ENCODE results near the gene FGGY. TPM values are rescaled to one million over a fixed set of nuclear protein-coding genes. Genes with fewer than 3 reads are reported as not detected.

FGGY gene
- total and polyA plus RNA-seq, 7 experiments from 2014 or later = 2.5 to 15.2 (median 11.2) TPM

GRCh38 chr1:59593798-59594790 is 297.2 kb downstream of the FGGY start:
- peaks cover 0 to 9% (median 4%) of the 10 kb centered on the region in 11 donors for H3K9me3 Mint-ChIP-seq
- H3K4me3 ChIP-seq (ENCODE audit: low read length) = no peak overlapping the region
- POLR2A ChIA-PET = no interaction called here
- intact Hi-C loops (cut with micrococcal nuclease) = no loop called here
- peaks cover 0 to 2% (median 0%) of the 10 kb centered on the region in 5 donors for H3K27me3 Mint-ChIP-seq
- no peaks in the 10 kb centered on the region for H3K4me1 ChIP-seq (ENCODE audit: control insufficient read depth in 2 of 2, insufficient read depth in 2 of 2, low read length in 2 of 2)
- CTCF ChIA-PET = no interaction called here
- H3K4me3 Mint-ChIP-seq = no peak overlapping the region
- no peak overlapping the region for H3K27ac Mint-ChIP-seq
- no peaks in the 10 kb centered on the region for H3K36me3 ChIP-seq (ENCODE audit: control insufficient read depth in 2 of 3, insufficient read depth in 3 of 3, low read length in 3 of 3)
- no peaks in the 10 kb centered on the region for H3K27me3 ChIP-seq (ENCODE audit: control insufficient read depth in 2 of 2, insufficient read depth in 2 of 2, low read length in 2 of 2)
- no peaks in the 10 kb centered on the region for H3K9me3 ChIP-seq (ENCODE audit: control insufficient read depth in 2 of 3, low read length in 3 of 3)
- no peak for DNase-seq
- peaks cover 0 to 3% (median 0%) of the 10 kb centered on the region in 5 donors for H3K36me3 Mint-ChIP-seq
- no peak for ATAC-seq
- no peaks in the 10 kb centered on the region for H3K4me1 Mint-ChIP-seq
- H3K27ac ChIP-seq (ENCODE audit: low read depth, low read length) = no peak overlapping the region

- Histone ChIP-seq H3K9me3 (ENCODE audit: control insufficient read depth in 2 of 3, low read length in 3 of 3) (no peaks in the 10 kb centered on the region), H3K36me3 (ENCODE audit: control insufficient read depth in 2 of 3, insufficient read depth in 3 of 3, low read length in 3 of 3) (no peaks in the 10 kb centered on the region), H3K4me3 (ENCODE audit: low read length) (no peak overlapping the region), H3K27ac (ENCODE audit: low read depth, low read length) (no peak overlapping the region), H3K4me1 (ENCODE audit: control insufficient read depth in 2 of 2, insufficient read depth in 2 of 2, low read length in 2 of 2) (no peaks in the 10 kb centered on the region), H3K27me3 (ENCODE audit: control insufficient read depth in 2 of 2, insufficient read depth in 2 of 2, low read length in 2 of 2) (no peaks in the 10 kb centered on the region)
- Mint-ChIP-seq H3K4me3 (no peak overlapping the region), H3K4me1 (no peaks in the 10 kb centered on the region), H3K9me3 (peaks cover 0 to 3% (median 0%) of the 10 kb centered on the region in 11 donors), H3K36me3 (peaks cover 0 to 3% (median 0%) of the 10 kb centered on the region in 5 donors), H3K27ac (no peak overlapping the region), H3K27me3 (no peaks in the 10 kb centered on the region)
- ATAC-seq (no peak), DNase-seq (no peak)
- CTCF ChIA-PET = interaction anchor here (0.6 kb wide), 1 partner anchor 110 kb away, joined by 3 read pairs; no protein-coding TSS in a partner anchor
- POLR2A ChIA-PET = no interaction called here
- intact Hi-C loops (cut with micrococcal nuclease) = no loop called here
Observed at GRCh38 chr1:59595774-59596173, 298.9 kb downstream of the FGGY start.

GRCh38 chr1:59596432-59596831 is 299.5 kb downstream of the FGGY start:
- DNase-seq (no peak), ATAC-seq (no peak)
- intact Hi-C loops (cut with micrococcal nuclease) = no loop called here
- CTCF ChIA-PET = no interaction called here
- peaks cover 0 to 3% (median 0%) of the 10 kb centered on the region in 11 donors for H3K9me3 Mint-ChIP-seq
- H3K27ac Mint-ChIP-seq = no peak overlapping the region
- H3K27ac ChIP-seq (ENCODE audit: low read depth, low read length) = no peak overlapping the region
- H3K36me3 Mint-ChIP-seq = peaks cover 0 to 3% (median 0%) of the 10 kb centered on the region in 5 donors
- H3K27me3 Mint-ChIP-seq = no peaks in the 10 kb centered on the region
- H3K4me1 Mint-ChIP-seq = no peaks in the 10 kb centered on the region
- no peaks in the 10 kb centered on the region for H3K27me3 ChIP-seq (ENCODE audit: control insufficient read depth in 2 of 2, insufficient read depth in 2 of 2, low read length in 2 of 2)
- H3K4me3 ChIP-seq (ENCODE audit: low read length) = no peak overlapping the region
- POLR2A ChIA-PET = no interaction called here
- no peaks in the 10 kb centered on the region for H3K9me3 ChIP-seq (ENCODE audit: control insufficient read depth in 2 of 3, low read length in 3 of 3)
- H3K36me3 ChIP-seq (ENCODE audit: control insufficient read depth in 2 of 3, insufficient read depth in 3 of 3, low read length in 3 of 3) = no peaks in the 10 kb centered on the region
- no peak overlapping the region for H3K4me3 Mint-ChIP-seq
- no peaks in the 10 kb centered on the region for H3K4me1 ChIP-seq (ENCODE audit: control insufficient read depth in 2 of 2, insufficient read depth in 2 of 2, low read length in 2 of 2)

- Mint-ChIP-seq H3K36me3 (peaks cover 0 to 3% (median 0%) of the 10 kb centered on the region in 5 donors), H3K9me3 (peaks cover 0 to 3% (median 0%) of the 10 kb centered on the region in 11 donors), H3K4me3 (no peak overlapping the region), H3K27ac (no peak overlapping the region), H3K27me3 (no peaks in the 10 kb centered on the region), H3K4me1 (no peaks in the 10 kb centered on the region)
- intact Hi-C loops (cut with micrococcal nuclease) = no loop called here
- ATAC-seq = no peak
- ChIA-PET CTCF (no interaction called here), POLR2A (no interaction called here)
- Histone ChIP-seq H3K36me3 (ENCODE audit: control insufficient read depth in 2 of 3, insufficient read depth in 3 of 3, low read length in 3 of 3) (no peaks in the 10 kb centered on the region), H3K4me1 (ENCODE audit: control insufficient read depth in 2 of 2, insufficient read depth in 2 of 2, low read length in 2 of 2) (no peaks in the 10 kb centered on the region), H3K4me3 (ENCODE audit: low read length) (no peak overlapping the region), H3K9me3 (ENCODE audit: control insufficient read depth in 2 of 3, low read length in 3 of 3) (no peaks in the 10 kb centered on the region), H3K27ac (ENCODE audit: low read depth, low read length) (no peak overlapping the region), H3K27me3 (ENCODE audit: control insufficient read depth in 2 of 2, insufficient read depth in 2 of 2, low read length in 2 of 2) (no peaks in the 10 kb centered on the region)
- DNase-seq = no peak
Observed at GRCh38 chr1:59596956-59597355, 300.1 kb downstream of the FGGY start.

- H3K27me3 Mint-ChIP-seq = no peaks in the 10 kb centered on the region
- DNase-seq (no peak), ATAC-seq (no peak)
- Histone ChIP-seq H3K27ac (ENCODE audit: low read depth, low read length) (no peak overlapping the region), H3K9me3 (ENCODE audit: control insufficient read depth in 2 of 3, low read length in 3 of 3) (no peaks in the 10 kb centered on the region), H3K4me3 (ENCODE audit: low read length) (no peak overlapping the region), H3K36me3 (ENCODE audit: control insufficient read depth in 2 of 3, insufficient read depth in 3 of 3, low read length in 3 of 3) (no peaks in the 10 kb centered on the region), H3K27me3 (ENCODE audit: control insufficient read depth in 2 of 2, insufficient read depth in 2 of 2, low read length in 2 of 2) (no peaks in the 10 kb centered on the region), H3K4me1 (ENCODE audit: control insufficient read depth in 2 of 2, insufficient read depth in 2 of 2, low read length in 2 of 2) (no peaks in the 10 kb centered on the region)
- POLR2A ChIA-PET = no interaction called here
- no peak overlapping the region for H3K27ac Mint-ChIP-seq
- CTCF ChIA-PET = no interaction called here
- H3K9me3 Mint-ChIP-seq = peaks cover 0 to 3% (median 0%) of the 10 kb centered on the region in 11 donors
- intact Hi-C loops (cut with micrococcal nuclease) = no loop called here
- H3K4me3 Mint-ChIP-seq = no peak overlapping the region
- peaks cover 0 to 3% (median 0%) of the 10 kb centered on the region in 5 donors for H3K36me3 Mint-ChIP-seq
- no peaks in the 10 kb centered on the region for H3K4me1 Mint-ChIP-seq
Observed at GRCh38 chr1:59597420-59598119, 300.7 kb downstream of the FGGY start.

GRCh38 chr1:59598120-59598440 is 301.2 kb downstream of the FGGY start:
- Histone ChIP-seq H3K27me3 (ENCODE audit: control insufficient read depth in 2 of 2, insufficient read depth in 2 of 2, low read length in 2 of 2) (no peaks in the 10 kb centered on the region), H3K9me3 (ENCODE audit: control insufficient read depth in 2 of 3, low read length in 3 of 3) (no peaks in the 10 kb centered on the region), H3K4me3 (ENCODE audit: low read length) (no peak overlapping the region), H3K36me3 (ENCODE audit: control insufficient read depth in 2 of 3, insufficient read depth in 3 of 3, low read length in 3 of 3) (no peaks in the 10 kb centered on the region), H3K4me1 (ENCODE audit: control insufficient read depth in 2 of 2, insufficient read depth in 2 of 2, low read length in 2 of 2) (no peaks in the 10 kb centered on the region), H3K27ac (ENCODE audit: low read depth, low read length) (no peak overlapping the region)
- Mint-ChIP-seq H3K27me3 (no peaks in the 10 kb centered on the region), H3K36me3 (peaks cover 0 to 3% (median 0%) of the 10 kb centered on the region in 5 donors), H3K9me3 (peaks cover 0 to 3% (median 0%) of the 10 kb centered on the region in 11 donors), H3K4me3 (no peak overlapping the region), H3K27ac (no peak overlapping the region), H3K4me1 (no peaks in the 10 kb centered on the region)
- no peak for DNase-seq
- no peak for ATAC-seq
- ChIA-PET POLR2A (no interaction called here), CTCF (no interaction called here)
- intact Hi-C loops (cut with micrococcal nuclease) = no loop called here
